LNCAP (cell line): Measurements from ENCODE around the gene PIPOX.

Experiments
- TF ChIP-seq, protein P1 (sequence below): fragments of 450-650 bp; IDR thresholded peaks from 2 replicates; pipeline ENCODE4 v1.5.1; 2017; ENCODE audit warnings: mild to moderate bottlenecking

Gene PIPOX

DNA sequence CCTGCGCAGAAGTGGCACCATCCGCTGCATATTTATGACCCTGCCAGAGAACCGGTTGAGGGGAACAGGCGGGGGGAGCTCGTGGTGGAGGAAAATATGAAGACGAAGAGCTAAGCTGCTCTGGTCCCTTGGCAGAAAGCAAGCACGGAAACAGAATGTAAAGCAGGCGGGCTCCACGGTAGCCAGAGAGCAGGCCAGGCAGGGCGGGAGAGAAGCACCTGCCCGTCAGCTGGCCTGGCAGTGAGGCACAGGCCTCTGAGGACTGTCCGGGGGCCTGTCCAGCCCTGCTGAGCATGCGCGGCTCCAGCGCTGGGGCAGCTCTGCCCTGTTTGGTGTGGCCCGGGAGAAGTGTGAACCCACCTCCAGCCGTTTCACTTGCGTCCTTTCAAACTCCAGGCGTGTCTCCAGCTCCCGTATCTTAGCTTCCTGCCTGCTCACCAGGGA lies 46.7 kb downstream of the PIPOX start:
- TF ChIP-seq, protein P1, sequence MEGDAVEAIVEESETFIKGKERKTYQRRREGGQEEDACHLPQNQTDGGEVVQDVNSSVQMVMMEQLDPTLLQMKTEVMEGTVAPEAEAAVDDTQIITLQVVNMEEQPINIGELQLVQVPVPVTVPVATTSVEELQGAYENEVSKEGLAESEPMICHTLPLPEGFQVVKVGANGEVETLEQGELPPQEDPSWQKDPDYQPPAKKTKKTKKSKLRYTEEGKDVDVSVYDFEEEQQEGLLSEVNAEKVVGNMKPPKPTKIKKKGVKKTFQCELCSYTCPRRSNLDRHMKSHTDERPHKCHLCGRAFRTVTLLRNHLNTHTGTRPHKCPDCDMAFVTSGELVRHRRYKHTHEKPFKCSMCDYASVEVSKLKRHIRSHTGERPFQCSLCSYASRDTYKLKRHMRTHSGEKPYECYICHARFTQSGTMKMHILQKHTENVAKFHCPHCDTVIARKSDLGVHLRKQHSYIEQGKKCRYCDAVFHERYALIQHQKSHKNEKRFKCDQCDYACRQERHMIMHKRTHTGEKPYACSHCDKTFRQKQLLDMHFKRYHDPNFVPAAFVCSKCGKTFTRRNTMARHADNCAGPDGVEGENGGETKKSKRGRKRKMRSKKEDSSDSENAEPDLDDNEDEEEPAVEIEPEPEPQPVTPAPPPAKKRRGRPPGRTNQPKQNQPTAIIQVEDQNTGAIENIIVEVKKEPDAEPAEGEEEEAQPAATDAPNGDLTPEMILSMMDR, result no peak

DNA sequence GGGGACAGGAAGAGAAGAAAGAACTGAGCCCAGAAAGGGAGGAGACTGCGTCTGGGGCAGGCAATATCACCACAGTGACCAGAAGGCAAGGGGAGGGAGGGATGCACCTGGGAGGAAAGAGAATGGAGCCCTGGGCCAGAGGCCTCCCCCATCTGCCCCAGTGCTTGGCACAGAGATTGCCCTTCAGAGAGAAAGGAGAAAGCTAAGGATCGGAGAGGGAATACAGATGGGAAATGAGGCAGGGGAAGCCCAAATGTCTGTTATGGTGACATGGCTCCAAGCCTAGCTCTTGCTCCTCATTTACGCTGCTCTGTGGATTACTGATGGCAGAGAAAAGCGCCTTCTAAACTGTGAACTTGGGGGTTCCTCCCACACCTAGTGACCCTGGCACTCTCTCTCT lies 47.2 kb downstream of the PIPOX start:
- TF ChIP-seq, protein P1, result no peak

DNA sequence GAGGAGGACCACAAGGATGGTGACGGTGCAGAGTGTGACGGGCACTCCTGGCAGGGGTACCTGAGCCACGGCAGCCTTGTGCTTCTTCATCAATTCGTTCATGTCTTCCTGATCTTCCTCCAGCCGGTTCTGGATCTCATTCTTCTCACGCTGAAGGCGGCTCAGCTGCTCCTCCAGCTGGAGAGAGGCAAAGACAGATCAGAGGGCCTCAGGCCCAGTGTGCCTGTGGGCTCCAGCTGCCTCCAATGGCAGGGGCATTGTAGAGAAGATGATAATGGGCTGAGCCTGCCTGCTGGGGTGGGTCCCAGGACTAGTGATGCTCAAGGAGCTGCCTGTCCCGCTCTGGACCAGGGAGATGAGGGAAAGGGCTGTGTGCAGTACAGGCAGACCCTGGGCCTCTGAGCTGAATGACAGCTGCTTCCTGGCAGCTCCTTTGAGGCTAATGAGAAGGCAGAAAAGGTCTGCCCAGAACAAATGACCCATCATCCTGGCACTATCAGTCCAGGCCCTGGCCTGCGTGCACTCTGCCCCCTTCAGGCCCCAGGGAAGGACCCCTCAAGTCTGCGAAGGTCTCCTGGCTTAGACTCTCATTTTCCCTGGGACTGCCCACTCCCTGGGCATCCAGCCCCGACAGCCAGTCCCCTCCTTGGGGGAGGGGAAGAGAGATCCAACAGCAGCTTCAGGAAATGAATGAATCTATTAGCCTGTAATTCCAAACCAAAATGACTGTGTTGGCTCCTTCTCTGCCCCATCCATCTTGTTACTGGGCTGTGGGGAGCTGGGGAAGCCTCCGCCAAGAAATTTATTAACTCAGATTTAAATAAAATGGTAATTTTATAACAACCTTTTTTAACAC lies 48.0 kb downstream of the PIPOX start:
- TF ChIP-seq, protein P1, result no peak

DNA sequence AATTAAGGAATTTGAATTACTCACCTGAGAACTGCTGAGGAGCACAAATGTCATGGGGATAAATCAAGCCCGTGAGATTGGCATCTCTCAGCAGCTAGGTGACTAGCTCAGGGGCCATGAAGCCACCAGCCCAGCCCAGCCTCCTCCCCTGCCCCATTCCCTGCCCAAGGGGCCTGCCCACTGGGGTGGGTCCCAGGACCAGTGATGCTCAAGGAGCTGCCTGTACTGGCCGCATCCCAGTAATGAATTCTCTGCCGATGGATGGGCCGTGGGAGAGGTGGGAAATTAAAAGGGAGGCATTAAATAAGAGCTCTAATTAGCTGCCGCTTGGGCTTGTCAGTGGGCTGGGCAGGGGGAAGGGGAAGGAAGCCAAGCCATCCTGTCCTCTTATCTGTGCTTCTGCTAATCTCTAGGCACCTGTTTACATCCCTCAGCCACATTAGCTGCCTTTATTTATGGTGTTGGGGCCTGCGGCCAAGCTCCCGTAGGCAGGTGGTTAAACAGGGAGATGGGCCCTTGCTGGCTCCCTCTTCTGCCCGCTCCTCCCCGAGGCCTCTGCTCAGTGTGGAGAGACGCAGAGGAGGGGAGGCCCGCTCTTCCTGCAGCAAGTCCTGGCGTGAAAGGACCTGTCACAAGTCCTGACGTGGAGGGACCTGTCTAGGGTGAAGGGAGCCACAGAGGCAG lies 48.8 kb downstream of the PIPOX start:
- TF ChIP-seq, protein P1, result no peak

DNA sequence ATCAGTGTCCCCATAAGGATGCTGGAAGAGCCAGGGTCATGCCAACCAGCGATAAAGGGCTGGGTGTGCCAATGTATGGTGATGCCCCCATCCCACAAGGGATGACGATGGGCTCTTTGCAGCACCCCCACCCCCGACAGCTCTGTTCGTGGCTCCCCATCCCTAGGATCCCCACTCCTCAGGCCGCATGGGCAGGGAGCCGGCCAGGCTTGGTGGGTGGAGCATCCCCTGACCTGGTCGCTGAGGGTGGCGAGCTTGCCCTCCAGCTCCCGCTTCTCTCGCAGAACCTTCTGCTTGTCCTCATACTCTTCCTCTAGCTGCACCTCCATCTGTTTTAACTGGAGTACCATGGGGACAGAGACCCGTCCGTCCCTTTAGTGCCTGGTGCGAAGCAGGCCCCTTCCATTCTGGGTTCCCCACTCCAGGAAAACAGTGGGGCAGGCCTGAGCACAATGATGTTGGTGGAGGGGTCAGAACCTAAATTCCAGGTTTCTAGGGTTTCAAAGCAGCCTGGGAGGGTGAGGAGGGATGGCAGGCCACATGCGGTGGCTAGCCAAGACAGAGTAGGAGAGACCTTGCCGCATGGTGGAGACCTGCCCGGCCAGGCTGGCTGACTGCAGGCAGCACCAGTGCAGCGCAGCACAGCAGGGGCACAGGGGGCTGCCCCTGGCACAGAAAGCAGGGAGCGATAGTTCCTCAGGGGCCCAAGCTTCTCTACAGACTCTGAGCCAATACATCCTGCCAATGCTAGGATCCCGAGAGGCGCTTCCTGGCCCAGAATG lies 50.3 kb downstream of the PIPOX start:
- TF ChIP-seq, protein P1, result no peak

DNA sequence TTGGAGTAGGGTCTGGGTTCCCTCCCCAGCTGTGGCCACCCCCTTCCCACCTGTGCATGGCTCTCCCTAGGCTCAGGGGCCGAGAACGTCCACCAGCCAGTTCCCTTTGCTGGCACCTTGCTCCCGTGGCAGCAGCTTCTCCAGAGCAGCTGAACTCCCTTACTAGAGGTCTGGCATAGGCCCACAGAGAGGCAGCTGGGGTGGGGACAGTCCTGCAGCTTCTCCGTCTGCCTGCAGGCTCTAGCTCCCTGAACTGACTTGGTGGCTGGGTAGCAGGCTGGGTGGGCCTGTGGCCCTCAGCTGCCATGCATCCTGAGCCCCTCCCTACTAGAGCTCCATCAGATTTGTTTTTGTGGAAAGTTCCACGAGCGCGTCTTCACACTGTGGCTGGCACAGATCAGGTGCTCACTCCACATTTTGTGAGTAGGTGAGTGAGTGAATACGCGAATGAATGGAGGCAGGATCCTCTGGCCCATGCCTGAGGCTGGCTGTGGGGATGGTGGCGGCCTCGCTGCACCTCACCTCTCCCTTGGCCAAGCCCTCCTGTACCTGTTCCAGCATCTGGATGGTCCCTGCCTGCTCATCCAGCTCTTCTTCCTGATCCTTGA lies 51.3 kb downstream of the PIPOX start:
- TF ChIP-seq, protein P1, result no peak

DNA sequence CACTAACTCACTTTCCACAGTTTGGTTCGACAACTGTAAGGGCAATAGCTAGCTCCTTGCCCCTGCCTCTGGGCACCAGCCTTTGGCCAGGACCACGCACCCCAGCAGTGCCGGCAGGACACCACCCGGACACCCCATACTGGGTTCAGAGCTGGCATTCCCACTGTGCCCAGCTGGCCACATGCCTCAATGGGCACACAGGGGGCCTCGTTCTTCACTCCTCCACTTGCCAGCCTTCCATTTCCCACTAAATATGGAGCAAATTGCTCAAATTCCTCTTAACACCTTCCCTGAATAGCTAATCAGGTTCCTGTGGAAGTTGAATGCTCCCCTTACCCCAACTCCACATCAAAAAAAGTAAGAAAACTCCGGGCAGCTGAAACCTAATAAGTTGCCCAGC lies 52.5 kb downstream of the PIPOX start:
- TF ChIP-seq, protein P1, result no peak
